Stimulated activated CD8-positive, alpha-beta memory T cell treated with anti-CD3 and anti-CD28 coated beads, Interleukin-7, amount 100 ng/mL, for 48 hours (primary cell): ENCODE measurements around the gene CDH13.

Experiments
- DNase-seq, 2 donors: peaks; one replicate each; pipeline ENCODE4 v3.0.0-alpha.2; 2020; ENCODE audit warnings: low read depth in 1 of 2; ENCODE audit errors: extremely low read depth in 1 of 2

CDH13 gene

DNA sequence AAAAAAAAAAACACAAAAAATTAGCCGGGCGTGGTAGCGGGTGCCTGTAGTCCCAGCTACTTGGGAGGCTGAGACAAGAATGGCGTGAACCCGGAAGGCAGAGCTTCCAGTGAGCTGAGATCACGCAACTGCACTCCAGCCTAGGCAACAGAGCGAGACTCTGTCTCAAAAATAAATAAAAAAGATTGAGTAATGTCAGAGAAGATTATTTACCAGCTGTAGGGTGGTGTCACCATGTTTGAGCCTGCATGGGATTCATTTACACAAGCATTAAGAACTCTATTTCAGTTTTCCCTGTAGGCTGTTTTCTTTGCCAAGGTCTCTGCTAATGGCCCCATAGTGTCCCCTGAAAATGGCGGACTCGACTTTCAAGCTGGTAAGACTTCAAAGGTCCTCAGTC is 575.0 kb downstream of the CDH13 start:
- DNase-seq: no peak

- no peak for DNase-seq
These were observed 579.1 kb downstream of the CDH13 start for GRCh38 chr16:83205896-83206295.

GRCh38 chr16:83206426-83206825 is 579.7 kb downstream of the CDH13 start:
- DNase-seq: no peak

- no peak for DNase-seq
These were observed 584.9 kb downstream of the CDH13 start for GRCh38 chr16:83211711-83212110.

DNA sequence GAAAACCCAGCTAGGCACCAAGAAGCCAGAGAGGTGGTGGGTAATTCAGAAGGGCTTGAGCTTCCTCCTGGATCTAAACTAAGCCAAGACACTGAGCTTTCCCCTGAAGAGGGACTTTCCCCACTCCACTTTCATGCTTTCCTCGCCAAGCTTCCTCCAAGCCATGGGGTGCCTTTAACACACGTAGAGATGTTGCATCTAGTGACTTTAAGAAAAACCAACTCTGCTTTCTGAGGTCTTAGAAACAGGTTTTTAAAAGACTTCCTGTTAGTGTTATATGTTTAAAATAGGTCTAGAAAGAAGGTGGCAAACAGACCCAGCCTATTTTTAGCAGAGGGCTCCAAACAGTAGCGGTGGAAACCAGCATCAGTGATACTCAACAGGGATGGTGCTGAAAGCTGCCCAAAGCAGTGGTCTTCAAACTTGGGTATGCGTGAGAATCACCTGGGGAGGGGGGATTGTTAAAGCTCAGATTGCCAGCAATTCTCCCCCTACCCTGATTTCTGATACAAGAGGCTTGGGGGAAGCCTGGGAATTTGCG is 585.6 kb downstream of the CDH13 start:
- DNase-seq: no peak

DNA sequence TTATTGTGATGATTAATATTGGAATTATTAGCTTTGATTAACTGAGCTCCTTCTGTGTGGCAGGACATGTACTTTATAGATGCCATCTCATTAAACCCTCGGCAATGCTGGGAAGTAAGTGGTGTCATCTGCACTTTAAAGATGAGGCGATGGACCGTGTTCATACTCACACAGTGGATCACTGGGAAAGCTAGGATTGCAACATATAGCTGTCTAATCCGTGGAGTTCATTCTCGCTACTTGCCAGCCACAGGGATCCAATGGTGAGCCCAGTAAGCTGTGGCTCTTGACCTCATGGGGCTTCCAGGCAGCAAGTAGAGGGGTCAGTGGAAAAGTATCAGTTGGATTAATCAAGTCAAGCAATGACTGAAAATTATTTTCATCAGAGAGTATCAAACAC is 587.9 kb downstream of the CDH13 start:
- DNase-seq: no peak

GRCh38 chr16:83215406-83216001 is 588.7 kb downstream of the CDH13 start:
- peak; percentile 11 to 15 for DNase-seq

GRCh38 chr16:83219285-83219684 is 592.5 kb downstream of the CDH13 start:
- DNase-seq: no peak

GRCh38 chr16:83220066-83220465 is 593.3 kb downstream of the CDH13 start:
- DNase-seq: no peak

DNA sequence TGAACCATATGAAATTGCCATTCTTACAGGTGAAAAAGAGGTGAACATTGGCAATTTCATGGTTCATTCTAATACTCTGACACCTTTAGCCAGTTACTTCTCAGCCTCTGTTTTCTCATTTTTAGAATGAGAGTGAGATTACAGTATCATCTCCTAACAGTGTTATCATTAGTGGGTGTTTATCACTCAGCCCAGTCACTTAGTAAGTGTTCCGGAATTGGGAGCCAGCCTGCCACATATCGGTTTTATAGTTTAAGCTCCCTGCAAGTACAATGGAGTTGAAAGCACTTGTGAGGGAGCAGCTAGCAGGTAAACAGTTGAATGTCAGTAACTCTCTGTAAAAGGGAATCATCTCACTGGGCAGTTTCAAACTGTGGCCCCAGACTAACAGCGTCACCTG is 597.9 kb downstream of the CDH13 start:
- no peak for DNase-seq

- DNase-seq: no peak
These were observed 600.6 kb downstream of the CDH13 start for GRCh38 chr16:83227336-83227735.

DNA sequence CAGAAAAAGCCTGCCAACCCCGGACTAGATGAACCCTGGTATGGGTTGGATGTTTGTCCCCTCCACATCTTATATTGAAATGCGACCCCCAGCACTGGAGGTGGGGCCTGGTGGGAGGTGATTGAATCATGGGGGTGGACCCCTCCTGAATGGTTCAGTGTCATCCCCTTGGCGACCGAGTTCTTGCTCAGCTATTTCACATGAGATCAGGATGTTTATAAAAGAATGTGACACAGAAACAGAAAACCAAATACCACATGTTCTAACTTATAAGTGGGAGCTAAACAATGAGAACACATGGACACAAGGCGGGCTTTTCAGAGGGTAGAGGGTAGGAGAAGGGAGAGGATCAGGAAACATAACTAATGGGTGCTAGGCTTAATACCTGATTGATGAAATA is 605.0 kb downstream of the CDH13 start:
- DNase-seq: no peak

GRCh38 chr16:83233153-83233552 is 606.4 kb downstream of the CDH13 start:
- no peak for DNase-seq

DNA sequence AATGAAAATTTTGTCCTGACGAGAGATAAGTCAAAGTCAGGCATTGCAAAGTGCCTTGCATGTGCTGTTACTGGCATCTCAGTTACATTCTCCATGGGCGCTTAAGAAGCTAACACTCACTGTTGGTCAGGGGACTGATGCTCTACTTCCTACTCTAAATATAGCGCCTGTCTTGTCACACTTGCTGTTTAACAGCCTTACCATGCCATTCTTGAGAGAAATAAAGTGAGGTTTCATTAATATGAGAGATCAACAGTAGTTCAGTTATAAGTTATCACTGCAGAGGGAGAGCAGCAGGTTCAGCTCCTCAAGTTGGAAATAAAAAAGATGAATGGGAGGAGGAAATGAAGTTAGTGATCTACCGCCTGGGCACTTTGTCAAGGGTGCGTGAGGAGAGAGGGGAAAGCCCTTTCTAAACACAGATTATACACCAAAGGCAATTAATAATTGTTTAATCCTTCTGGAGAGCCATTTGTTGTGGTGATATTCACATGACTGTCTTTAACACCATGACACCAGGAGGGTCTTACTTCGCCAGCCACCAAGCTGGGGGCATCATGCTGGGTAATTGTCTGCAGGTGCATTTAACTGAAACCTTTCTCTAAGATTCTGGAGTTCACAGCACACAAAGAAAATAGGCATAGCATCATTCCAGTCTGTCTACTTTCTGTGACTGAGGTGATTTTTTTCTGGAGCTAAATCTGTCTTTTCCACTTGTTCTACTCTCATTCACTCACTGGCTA is 612.4 kb downstream of the CDH13 start:
- no peak for DNase-seq

DNA sequence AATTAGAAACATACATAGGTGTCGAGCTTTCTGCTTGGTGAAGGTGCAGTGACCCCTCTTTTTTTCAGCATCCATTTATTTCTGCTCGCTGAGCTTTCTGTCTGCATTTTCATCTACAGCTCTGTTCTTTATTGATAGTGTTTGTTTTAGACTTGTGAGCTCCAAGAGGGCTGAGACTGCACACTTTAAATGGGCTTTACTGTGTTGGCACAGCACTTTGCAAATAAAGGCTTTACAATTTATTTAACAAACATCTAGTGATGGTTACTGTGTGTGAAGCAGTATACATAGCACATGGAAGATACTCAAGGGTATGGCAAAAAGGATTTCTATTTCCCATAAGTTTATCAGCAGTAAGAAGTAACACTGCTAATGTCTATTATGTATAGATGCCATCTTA is 617.3 kb downstream of the CDH13 start:
- no peak for DNase-seq

- no peak for DNase-seq
These were observed 618.3 kb downstream of the CDH13 start for GRCh38 chr16:83245061-83245460.

- no peak for DNase-seq
These were observed 621.1 kb downstream of the CDH13 start for GRCh38 chr16:83247767-83248372.

DNA sequence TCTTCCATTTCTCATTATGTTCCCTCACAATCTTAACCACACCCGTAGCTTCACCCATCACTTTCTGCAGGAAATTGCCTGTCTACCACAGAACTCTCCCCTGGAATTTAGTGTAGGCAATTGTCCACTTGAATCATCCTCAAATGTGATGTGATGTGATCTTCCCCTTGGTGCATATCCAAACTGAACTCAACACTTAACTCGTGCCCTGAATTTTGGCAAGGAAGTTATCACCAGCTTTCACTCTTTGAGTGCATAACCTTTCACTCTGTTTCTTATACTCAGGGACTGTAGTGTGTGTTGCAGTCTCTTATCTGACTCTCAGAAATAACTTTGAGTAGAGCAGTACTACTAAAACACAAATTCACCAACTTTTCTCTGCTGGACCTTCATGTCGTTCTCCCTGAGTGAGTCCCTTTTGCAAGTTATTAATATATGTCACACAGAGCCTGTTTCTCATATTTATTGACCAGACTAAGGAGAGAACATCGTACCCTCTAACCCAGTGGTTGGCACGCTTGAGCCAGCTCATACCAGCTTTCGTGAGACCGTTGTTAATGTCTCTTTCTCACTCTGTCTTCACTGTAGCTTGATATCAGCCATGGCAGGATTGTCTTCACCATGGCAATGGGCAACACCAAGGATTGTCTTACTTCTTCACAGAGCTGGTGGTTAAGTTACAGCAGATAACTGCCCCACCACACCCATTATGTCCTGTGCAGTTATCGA is 622.1 kb downstream of the CDH13 start:
- no peak for DNase-seq

DNA sequence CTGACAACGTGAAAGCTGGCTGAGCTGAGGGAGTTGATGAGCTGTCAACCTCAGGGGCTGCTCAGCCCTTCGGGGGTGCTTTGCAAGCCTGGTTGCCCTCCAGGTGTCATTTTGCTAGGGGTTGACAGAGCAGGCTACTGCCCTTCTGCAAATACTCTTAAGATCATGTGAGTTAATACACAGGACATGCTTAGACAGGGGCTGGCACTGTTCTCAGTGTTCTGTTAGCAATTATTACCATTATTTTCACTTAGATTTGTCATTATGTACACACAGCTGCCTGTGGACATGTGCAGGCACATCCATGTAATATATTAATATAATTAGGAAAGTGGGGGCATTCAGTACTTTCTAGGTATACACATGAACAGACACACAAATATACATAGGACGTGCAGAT is 626.8 kb downstream of the CDH13 start:
- no peak for DNase-seq

- no peak for DNase-seq
These were observed 631.7 kb downstream of the CDH13 start for GRCh38 chr16:83258366-83258928.
